Kidney (tissue), 14 donors: ENCODE measurements around the gene KLHL8. TPM values are rescaled to one million over a fixed set of nuclear protein-coding genes. Genes with fewer than 3 reads are reported as not detected.

Source experiments
- DNase-seq, 5 donors: peaks; one replicate each; pipeline ENCODE4 v3.0.0-alpha.2; 2013 to 2020
- FAIRE-seq: peaks from 2 replicates; lab custom pipeline; 2012; peaks lifted over from hg19 to GRCh38; lab: Jason Lieb, UNC
- H3K27ac ChIP-seq, 2 donors: one replicate each; pipeline ENCODE4 v1.7.0; 2013; ENCODE audit warnings: low read depth in 2 of 2, low read length in 2 of 2, inconsistent platforms in 1 of 2
- H3K27me3 ChIP-seq: one replicate; pipeline ENCODE4 v1.7.1; 2013; ENCODE audit warnings: low read length, inconsistent platforms; ENCODE audit not compliant: control insufficient read depth, insufficient read depth
- H3K36me3 ChIP-seq, 3 donors: one replicate each; pipeline versions ENCODE4 v1.7.0 to v1.7.1; 2013; ENCODE audit warnings: low read length in 3 of 3, control low read depth in 1 of 3, inconsistent platforms in 1 of 3; ENCODE audit not compliant: insufficient read depth in 3 of 3, control insufficient read depth in 2 of 3
- H3K4me1 ChIP-seq, 3 donors: one replicate each; pipeline versions ENCODE4 v1.7.0 to v1.7.1; 2013; ENCODE audit warnings: low read length in 3 of 3, inconsistent platforms in 1 of 3, low read depth in 1 of 3; ENCODE audit not compliant: control insufficient read depth in 2 of 3, insufficient read depth in 2 of 3
- H3K4me3 ChIP-seq, 3 donors: one replicate each; pipeline versions ENCODE4 v1.7.0 to v1.8.1; 2013; ENCODE audit warnings: low read length in 3 of 3, control low read depth in 1 of 3, inconsistent platforms in 1 of 3
- H3K9ac ChIP-seq, 3 donors: one replicate each; pipeline versions ENCODE4 v1.7.0 to v1.7.1; 2013; ENCODE audit warnings: low read length in 3 of 3, control low read depth in 1 of 3, inconsistent platforms in 1 of 3
- H3K9me3 ChIP-seq, 3 donors: one replicate each; pipeline versions ENCODE4 v1.7.0 to v1.7.1; 2013; ENCODE audit warnings: low read length in 3 of 3, control low read depth in 1 of 3, inconsistent platforms in 1 of 3; ENCODE audit not compliant: control insufficient read depth in 2 of 3, insufficient read depth in 1 of 3
- intact Hi-C: fragments of 100-400 bp; cut with DNase I; formaldehyde crosslinking; loops from one replicate; pipeline ENCODE4 v1.11.1; 2022
- polyA plus RNA-seq: library from polyadenylated mRNA; stranded (reverse); fragments of 350-450 nt; fragmentation: Illumina TruSeq; extraction: RNeasy Lipid Tissue Mini Kit (QIAGEN cat#74804); gene quantifications from one replicate; pipeline ENCODE4 v1.2.3, GENCODE V29; 2014; ENCODE audit warnings: low read depth, low replicate concordance; ENCODE audit not compliant: insufficient read depth
- total RNA-seq: library from RNA; stranded (reverse); fragmentation: NEBNext Ultra II Directional; extraction: Animal tissue kit (Norgen Biotek cat#: 25700); gene quantifications from one replicate; pipeline ENCODE4 v1.2.1, GENCODE V29; 2021
- TF ChIP-seq, protein P1 (sequence below): IDR thresholded peaks from 3 replicates; pipeline ENCODE4 v1.5.1; 2012; ENCODE audit warnings: mild to moderate bottlenecking, moderate library complexity, borderline replicate concordance; ENCODE audit not compliant: insufficient read depth; ENCODE audit errors: extremely low read depth
- donor health status: control.
- donor health status: control.
- donor health status: control.
- donor health status: control.
- donor health status: control.
- donor health status: DM: yes; HTN: yes; CAD: no.
- donor health status: Normal renal cell carcinoma (clear cell type).

KLHL8 gene
- total and polyA plus RNA-seq, 2 donors from 2014 or later: 5.9 to 14.6 TPM

DNA sequence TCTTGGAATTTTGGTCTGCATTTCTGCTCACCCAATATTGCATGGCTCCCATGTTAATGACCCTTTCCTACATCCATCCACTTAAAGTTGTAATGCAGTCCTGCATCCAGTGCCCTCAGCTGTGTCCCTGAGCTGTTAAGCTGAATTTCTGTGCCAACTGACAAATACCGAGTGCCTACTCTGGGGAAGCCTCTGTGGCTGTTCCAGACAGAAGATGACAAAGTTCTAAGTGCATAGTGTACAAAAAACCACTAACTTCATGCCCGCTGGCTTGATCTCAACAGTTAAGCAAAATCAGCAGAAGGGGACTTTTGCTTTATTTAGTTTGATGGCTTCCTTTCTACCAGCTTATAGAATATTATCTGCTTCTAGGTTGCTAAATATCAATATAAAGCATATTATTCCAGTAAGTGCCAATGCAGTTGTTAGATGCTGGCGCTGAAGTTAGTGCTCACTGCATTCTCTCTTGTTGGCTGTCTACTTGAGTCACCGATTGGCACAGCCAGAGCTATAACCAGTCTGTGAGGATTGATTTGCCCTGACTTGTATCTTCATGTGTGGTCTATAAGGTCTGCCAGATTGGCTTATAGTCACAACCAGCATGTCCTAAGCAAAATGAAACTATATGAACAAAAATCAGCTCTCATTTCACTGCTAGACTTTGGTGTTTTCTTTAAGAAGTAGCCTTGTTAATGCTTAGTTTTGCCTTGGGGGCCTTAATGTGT lies 98.9 kb downstream of the KLHL8 start:
- Histone ChIP-seq H3K4me1 (peaks cover 5 to 63% (median 47%) of the 10 kb centered on the region in 3 donors), H3K36me3 (peaks cover 2 to 25% (median 12%) of the 10 kb centered on the region in 3 donors), H3K9me3 (no peaks in the 10 kb centered on the region), H3K4me3 (no peak overlapping the region), H3K9ac (peak overlapping the region in 2 of 3 donors; percentile 8 to 62), H3K27me3 (no peaks in the 10 kb centered on the region), H3K27ac (peak overlapping the region; percentile 72 to 92)
- FAIRE-seq: no peak
- TF ChIP-seq, protein P1, sequence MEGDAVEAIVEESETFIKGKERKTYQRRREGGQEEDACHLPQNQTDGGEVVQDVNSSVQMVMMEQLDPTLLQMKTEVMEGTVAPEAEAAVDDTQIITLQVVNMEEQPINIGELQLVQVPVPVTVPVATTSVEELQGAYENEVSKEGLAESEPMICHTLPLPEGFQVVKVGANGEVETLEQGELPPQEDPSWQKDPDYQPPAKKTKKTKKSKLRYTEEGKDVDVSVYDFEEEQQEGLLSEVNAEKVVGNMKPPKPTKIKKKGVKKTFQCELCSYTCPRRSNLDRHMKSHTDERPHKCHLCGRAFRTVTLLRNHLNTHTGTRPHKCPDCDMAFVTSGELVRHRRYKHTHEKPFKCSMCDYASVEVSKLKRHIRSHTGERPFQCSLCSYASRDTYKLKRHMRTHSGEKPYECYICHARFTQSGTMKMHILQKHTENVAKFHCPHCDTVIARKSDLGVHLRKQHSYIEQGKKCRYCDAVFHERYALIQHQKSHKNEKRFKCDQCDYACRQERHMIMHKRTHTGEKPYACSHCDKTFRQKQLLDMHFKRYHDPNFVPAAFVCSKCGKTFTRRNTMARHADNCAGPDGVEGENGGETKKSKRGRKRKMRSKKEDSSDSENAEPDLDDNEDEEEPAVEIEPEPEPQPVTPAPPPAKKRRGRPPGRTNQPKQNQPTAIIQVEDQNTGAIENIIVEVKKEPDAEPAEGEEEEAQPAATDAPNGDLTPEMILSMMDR: no peak
- no peak for DNase-seq
- intact Hi-C loops: no loop called here

DNA sequence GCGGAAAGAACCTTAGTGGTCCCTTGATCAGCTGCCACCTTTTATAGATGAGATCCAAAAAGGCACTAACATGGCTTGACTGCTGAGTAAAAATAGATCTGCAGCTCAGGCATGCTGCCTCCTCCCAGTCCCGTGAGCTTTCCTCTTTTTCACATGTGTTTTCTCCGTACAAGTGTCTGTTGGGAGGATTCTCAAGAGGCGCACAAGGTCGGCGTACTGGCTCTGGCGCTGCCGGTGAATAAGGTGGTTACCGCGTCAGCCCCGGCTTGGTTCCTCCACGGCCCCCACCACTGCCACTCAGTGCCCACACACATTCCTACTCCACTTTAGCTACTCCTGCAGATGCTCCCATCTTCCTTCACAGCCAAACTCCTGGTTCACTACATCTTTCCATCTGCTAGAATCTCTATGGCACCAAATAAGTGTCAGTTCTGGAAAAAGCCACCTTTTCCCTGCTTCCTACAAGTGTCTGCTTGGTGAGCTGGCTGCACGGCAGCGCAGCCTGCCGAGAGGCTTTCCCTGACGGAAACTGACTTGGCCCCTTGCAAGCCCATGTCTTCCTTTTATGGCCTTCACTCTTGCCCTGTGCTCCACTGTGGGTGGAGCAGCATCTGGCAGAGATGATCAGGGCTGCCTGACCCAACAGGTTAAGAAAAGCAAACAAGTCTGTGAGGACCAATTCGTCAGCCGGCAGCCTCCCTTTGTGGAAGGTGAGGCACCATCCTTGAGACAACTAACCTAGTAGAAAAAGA lies 99.8 kb downstream of the KLHL8 start:
- no peaks in the 10 kb centered on the region for H3K27me3 ChIP-seq
- no peak overlapping the region for H3K9ac ChIP-seq
- H3K4me3 ChIP-seq: peak overlapping the region in 1 of 3 donors; percentile 10
- peaks cover 2 to 22% (median 14%) of the 10 kb centered on the region in 3 donors for H3K36me3 ChIP-seq
- H3K9me3 ChIP-seq: no peaks in the 10 kb centered on the region
- FAIRE-seq: no peak
- peaks cover 5 to 72% (median 50%) of the 10 kb centered on the region in 3 donors for H3K4me1 ChIP-seq
- TF ChIP-seq, protein P1: no peak
- intact Hi-C loops: no loop called here
- peak overlapping the region; percentile 63 to 92 for H3K27ac ChIP-seq
- peak in 4 of 5 donors; percentile 48 to 88 (median 53) for DNase-seq

DNA sequence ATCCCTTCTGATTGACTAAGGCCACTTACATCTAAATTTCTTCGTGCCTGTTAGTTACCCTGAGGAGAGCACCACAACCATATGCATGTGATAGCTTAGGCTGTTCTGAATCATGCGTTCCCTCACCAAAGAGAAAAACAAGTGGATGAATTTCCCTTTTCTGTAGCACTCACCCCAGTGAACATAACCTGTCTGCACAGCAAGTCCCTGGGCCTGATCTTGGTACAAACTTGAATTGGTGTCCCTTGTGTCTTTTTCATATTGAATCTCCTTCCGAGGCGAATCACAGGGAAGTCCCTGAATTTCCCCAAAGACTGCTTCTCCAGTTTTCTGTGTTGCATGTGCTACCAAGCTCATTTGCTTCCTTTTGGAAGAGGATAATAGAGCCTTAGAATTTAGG lies 100.4 kb downstream of the KLHL8 start:
- no peaks in the 10 kb centered on the region for H3K9me3 ChIP-seq
- peak overlapping the region; percentile 63 to 92 for H3K27ac ChIP-seq
- DNase-seq: no peak
- peaks cover 4 to 21% (median 19%) of the 10 kb centered on the region in 3 donors for H3K36me3 ChIP-seq
- TF ChIP-seq, protein P1: no peak
- H3K27me3 ChIP-seq: no peaks in the 10 kb centered on the region
- no peak overlapping the region for H3K9ac ChIP-seq
- H3K4me3 ChIP-seq: peak overlapping the region in 1 of 3 donors; percentile 13
- H3K4me1 ChIP-seq: peaks cover 5 to 72% (median 53%) of the 10 kb centered on the region in 3 donors
- intact Hi-C loops: no loop called here
- FAIRE-seq: no peak
